HEK293 (cell line): ENCODE measurements around the gene EPOP.
A peak's percentile ranks its signal among the peaks of the same experiment; 100 is the strongest.

Experiments used
- CTCF ChIA-PET: fragments of 350-600 bp; formaldehyde crosslinking; extraction: SDS; loops from one replicate; lab custom pipeline; 2021; ENCODE audit warnings: antibody characterized with exemption; lab: Yijun Ruan, JAX
- POLR2A ChIA-PET: fragments of 300-600 bp; formaldehyde crosslinking; extraction: SDS; loops from one replicate; lab custom pipeline; 2020; ENCODE audit warnings: antibody characterized with exemption, inconsistent platforms; lab: Yijun Ruan, JAX
- H3K27ac ChIP-seq: fragments of 200-500 bp; sonication (Bioruptor generic); 2 replicates; pipeline ENCODE4 v1.5.1; 2014; ENCODE audit warnings: low read depth, low read length, control low read depth, inconsistent platforms; ENCODE audit errors: extremely low read depth
- H3K36me3 ChIP-seq, 2 experiments: fragments of 200-500 bp in 1 of 2; sonication (Bioruptor generic) in 1 of 2; 1 replicate in 1 of 2; 2 replicates in 1 of 2; pipeline ENCODE4 v1.5.1; 2014 to 2017; ENCODE audit warnings: inconsistent platforms in 2 of 2, low read length in 2 of 2; ENCODE audit not compliant: control insufficient read depth in 2 of 2, insufficient read depth in 1 of 2
- H3K4me1 ChIP-seq: fragments of 200-500 bp; sonication (Bioruptor generic); 2 replicates; pipeline ENCODE4 v1.5.1; 2014; ENCODE audit warnings: mild to moderate bottlenecking, low read length, inconsistent platforms; ENCODE audit not compliant: control insufficient read depth, insufficient read depth
- H3K4me3 ChIP-seq: 2 replicates; pipeline ENCODE4 v1.5.1; 2011; ENCODE audit warnings: low read depth, mild to moderate bottlenecking, control low read depth, low read length, moderate library complexity
- H3K9me3 ChIP-seq: fragments of 200-500 bp; sonication (Bioruptor generic); 2 replicates; pipeline ENCODE4 v1.5.1; 2014; ENCODE audit warnings: low read depth, low read length, inconsistent platforms; ENCODE audit not compliant: control insufficient read depth, insufficient read depth
- BCL11A ChIP-seq: fragments of 450-650 bp; formaldehyde crosslinking; IDR thresholded peaks from 2 replicates; pipeline ENCODE4 v1.5.1; 2016; ENCODE audit warnings: low read depth, missing biosample characterization, missing genetic modification characterization
- EGR2 ChIP-seq: fragments of 450-650 bp; formaldehyde crosslinking; IDR thresholded peaks from 2 replicates; pipeline ENCODE4 v1.5.1; 2016; ENCODE audit warnings: low read depth, missing biosample characterization, missing genetic modification characterization
- GLIS1 ChIP-seq: fragments of 450-650 bp; formaldehyde crosslinking; IDR thresholded peaks from 2 replicates; pipeline ENCODE4 v1.5.1; 2016; ENCODE audit warnings: missing biosample characterization, missing genetic modification characterization
- HOXD13 ChIP-seq: sonication (generic); formaldehyde crosslinking; IDR thresholded peaks from 2 replicates; pipeline ENCODE4 v1.8.0; 2022; ENCODE audit warnings: missing genetic modification reagents, borderline replicate concordance
- ZFHX2 ChIP-seq: fragments of 450-650 bp; formaldehyde crosslinking; conservative IDR thresholded peaks from 2 replicates; pipeline ENCODE4 v1.5.1; 2016; ENCODE audit warnings: missing biosample characterization, missing genetic modification characterization
- ZNF133 ChIP-seq: fragments of 450-650 bp; formaldehyde crosslinking; IDR thresholded peaks from 2 replicates; pipeline ENCODE4 v1.5.1; 2016; ENCODE audit warnings: missing biosample characterization, missing genetic modification characterization
- ZNF140 ChIP-seq: fragments of 450-650 bp; formaldehyde crosslinking; IDR thresholded peaks from 2 replicates; pipeline ENCODE4 v1.5.1; 2016; ENCODE audit warnings: missing biosample characterization, missing genetic modification characterization
- ZNF214 ChIP-seq: fragments of 450-650 bp; formaldehyde crosslinking; IDR thresholded peaks from 2 replicates; pipeline ENCODE4 v1.5.1; 2017; ENCODE audit warnings: missing biosample characterization, mild to moderate bottlenecking, missing genetic modification characterization, borderline replicate concordance
- ZNF341 ChIP-seq: fragments of 450-650 bp; formaldehyde crosslinking; IDR thresholded peaks from 2 replicates; pipeline ENCODE4; 2016; ENCODE audit warnings: low read depth, missing biosample characterization, missing genetic modification characterization
- ZNF610 ChIP-seq: fragments of 450-650 bp; formaldehyde crosslinking; IDR thresholded peaks from 2 replicates; pipeline ENCODE4 v1.5.1; 2016; ENCODE audit warnings: missing biosample characterization, missing genetic modification characterization, borderline replicate concordance
- ZNF660 ChIP-seq: fragments of 450-650 bp; IDR thresholded peaks from 2 replicates; pipeline ENCODE4 v1.5.1; 2018; ENCODE audit warnings: missing biosample characterization, mild to moderate bottlenecking, missing genetic modification characterization
- ZNF785 ChIP-seq: fragments of 450-650 bp; formaldehyde crosslinking; IDR thresholded peaks from 2 replicates; pipeline ENCODE4 v1.5.1; 2016; ENCODE audit warnings: missing biosample characterization, missing genetic modification characterization
- ZSCAN23 ChIP-seq: fragments of 450-650 bp; formaldehyde crosslinking; IDR thresholded peaks from 2 replicates; pipeline ENCODE4 v1.5.1; 2016; ENCODE audit warnings: missing biosample characterization, missing genetic modification characterization
- TF ChIP-seq, protein P1 (sequence below): fragments of 450-650 bp; formaldehyde crosslinking; IDR thresholded peaks from 2 replicates; pipeline ENCODE4 v1.5.1; 2016; ENCODE audit warnings: missing biosample characterization, missing genetic modification characterization
- TF ChIP-seq, protein P2 (sequence below): fragments of 450-650 bp; formaldehyde crosslinking; IDR thresholded peaks from 2 replicates; pipeline ENCODE4 v1.5.1; 2016; ENCODE audit warnings: missing biosample characterization, missing genetic modification characterization, borderline replicate concordance
- TF ChIP-seq, protein P3 (sequence below): fragments of 450-650 bp; formaldehyde crosslinking; IDR thresholded peaks from 2 replicates; pipeline ENCODE4 v1.5.1; 2016; ENCODE audit warnings: missing biosample characterization, missing genetic modification characterization

The EPOP gene

DNA sequence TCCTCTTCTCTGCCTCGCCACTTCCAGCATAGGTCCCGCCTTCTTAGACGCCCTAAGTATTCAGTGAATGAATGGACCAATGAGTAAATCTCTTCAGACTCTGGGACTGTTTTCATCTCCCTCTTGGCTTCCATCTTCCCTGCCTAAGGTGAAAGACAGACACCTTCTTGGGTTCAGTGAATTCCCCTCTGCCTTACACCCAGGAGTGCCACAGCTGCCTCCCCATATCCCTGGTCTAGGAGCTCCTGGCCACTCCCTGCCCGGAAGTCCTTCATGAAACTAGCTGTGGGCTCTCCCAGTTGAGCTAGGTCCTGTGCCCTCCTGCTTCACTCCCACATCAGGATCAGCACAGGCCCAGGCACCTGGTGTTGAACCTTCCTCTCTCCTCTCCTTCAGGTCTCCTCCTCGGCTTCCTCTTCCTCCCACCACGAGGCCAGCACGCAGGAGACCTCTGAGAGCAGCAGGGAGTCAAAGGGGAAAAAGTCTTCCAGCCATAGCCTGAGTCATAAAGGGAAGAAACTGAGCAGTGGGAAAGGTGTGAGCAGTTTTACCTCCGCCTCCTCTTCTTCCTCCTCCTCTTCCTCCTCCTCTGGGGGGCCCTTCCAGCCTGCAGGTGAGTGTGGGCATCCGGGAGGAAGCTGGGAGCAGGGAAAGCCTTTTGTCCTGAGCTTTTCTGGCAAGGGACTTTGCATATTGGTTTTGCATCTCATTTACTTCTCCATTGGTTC lies 40.6 kb upstream of the EPOP start (continued):
- TF ChIP-seq, protein P1, sequence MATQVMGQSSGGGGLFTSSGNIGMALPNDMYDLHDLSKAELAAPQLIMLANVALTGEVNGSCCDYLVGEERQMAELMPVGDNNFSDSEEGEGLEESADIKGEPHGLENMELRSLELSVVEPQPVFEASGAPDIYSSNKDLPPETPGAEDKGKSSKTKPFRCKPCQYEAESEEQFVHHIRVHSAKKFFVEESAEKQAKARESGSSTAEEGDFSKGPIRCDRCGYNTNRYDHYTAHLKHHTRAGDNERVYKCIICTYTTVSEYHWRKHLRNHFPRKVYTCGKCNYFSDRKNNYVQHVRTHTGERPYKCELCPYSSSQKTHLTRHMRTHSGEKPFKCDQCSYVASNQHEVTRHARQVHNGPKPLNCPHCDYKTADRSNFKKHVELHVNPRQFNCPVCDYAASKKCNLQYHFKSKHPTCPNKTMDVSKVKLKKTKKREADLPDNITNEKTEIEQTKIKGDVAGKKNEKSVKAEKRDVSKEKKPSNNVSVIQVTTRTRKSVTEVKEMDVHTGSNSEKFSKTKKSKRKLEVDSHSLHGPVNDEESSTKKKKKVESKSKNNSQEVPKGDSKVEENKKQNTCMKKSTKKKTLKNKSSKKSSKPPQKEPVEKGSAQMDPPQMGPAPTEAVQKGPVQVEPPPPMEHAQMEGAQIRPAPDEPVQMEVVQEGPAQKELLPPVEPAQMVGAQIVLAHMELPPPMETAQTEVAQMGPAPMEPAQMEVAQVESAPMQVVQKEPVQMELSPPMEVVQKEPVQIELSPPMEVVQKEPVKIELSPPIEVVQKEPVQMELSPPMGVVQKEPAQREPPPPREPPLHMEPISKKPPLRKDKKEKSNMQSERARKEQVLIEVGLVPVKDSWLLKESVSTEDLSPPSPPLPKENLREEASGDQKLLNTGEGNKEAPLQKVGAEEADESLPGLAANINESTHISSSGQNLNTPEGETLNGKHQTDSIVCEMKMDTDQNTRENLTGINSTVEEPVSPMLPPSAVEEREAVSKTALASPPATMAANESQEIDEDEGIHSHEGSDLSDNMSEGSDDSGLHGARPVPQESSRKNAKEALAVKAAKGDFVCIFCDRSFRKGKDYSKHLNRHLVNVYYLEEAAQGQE: no peak
- TF ChIP-seq, protein P2, sequence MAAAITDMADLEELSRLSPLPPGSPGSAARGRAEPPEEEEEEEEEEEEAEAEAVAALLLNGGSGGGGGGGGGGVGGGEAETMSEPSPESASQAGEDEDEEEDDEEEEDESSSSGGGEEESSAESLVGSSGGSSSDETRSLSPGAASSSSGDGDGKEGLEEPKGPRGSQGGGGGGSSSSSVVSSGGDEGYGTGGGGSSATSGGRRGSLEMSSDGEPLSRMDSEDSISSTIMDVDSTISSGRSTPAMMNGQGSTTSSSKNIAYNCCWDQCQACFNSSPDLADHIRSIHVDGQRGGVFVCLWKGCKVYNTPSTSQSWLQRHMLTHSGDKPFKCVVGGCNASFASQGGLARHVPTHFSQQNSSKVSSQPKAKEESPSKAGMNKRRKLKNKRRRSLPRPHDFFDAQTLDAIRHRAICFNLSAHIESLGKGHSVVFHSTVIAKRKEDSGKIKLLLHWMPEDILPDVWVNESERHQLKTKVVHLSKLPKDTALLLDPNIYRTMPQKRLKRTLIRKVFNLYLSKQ: no peak
- TF ChIP-seq ZNF133 (tag by site-specific recombination): no peak
- TF ChIP-seq ZNF140: no peak
- no peak for TF ChIP-seq HOXD13 (CRISPR knock-in tag)

DNA sequence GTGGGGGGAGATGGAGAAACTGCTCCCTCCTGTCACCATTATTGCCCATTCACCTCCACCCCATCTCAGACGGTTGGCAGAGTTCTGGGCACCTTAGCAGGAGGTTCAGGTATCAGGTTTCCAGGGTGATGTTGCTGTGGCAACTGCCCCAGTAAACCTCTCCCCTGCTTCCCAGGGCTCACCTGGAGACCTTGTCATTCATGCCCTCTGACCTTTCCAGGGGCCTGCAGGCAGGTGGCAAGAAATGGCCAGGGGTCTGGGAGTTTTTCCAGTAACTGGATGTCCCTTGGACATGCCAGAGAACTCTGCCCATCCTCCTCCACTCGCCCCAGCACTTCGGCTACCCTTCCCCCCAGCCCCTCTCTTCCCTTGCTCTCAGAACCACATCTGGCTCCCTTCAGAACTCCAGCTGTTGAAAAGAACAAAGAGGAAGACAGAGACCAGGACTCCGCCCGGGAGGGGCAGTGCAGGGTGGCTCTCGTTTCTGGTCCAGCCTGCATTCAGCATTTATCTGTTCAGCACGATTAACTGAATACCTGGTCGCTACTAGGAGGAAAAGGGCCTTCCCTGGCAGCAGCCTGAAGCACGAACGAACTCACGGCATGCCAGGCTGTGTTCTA lies 38.8 kb upstream of the EPOP start:
- no peaks in the 10 kb centered on the region for H3K4me1 ChIP-seq
- POLR2A ChIA-PET: interaction anchor here (0.6 kb wide), 1 partner anchor 18 kb away, joined by 3 read pairs; no protein-coding TSS in a partner anchor

DNA sequence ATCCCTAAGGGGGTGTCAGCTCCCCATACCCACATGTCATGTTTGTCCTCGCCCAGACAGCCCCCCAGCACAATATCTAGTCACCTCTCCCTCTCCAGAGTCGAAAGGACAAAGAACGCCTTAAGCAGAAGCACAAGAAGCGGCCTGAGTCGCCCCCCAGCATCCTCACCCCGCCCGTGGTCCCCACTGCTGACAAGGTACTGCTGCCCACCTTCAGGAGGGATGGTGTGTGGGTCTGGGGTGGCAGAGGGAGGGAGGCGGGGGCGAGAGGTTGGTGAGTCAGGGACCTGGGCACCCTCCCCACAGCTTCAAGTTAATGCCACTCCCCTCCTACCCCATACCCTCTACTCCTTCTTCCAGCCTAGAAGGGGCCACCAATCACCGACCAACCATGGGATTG lies 37.8 kb upstream of the EPOP start:
- no peaks in the 10 kb centered on the region for H3K4me1 ChIP-seq
- no peak overlapping the region for H3K4me3 ChIP-seq
- ChIA-PET CTCF (interaction anchor here (0.6 to 1.2 kb wide), 2 partner anchors 22 to 289 kb away, joined by 3 to 4 read pairs; no protein-coding TSS in a partner anchor), POLR2A (no interaction called here)
- H3K9me3 ChIP-seq: no peaks in the 10 kb centered on the region
- H3K27ac ChIP-seq: no peak overlapping the region
- H3K36me3 ChIP-seq: peaks cover 10 to 97% of the 10 kb centered on the region in 2 experiments; a peak in 2 of 3 replicates
- TF ChIP-seq ZNF660 (tag by site-specific recombination): no peak
- peak; percentile 25; the same call in 1 of the 2 replicates for TF ChIP-seq ZFHX2 (tag by site-specific recombination)
- TF ChIP-seq EGR2: peak; percentile 51

More for the DNA sequence above, 38.8 kb upstream of the EPOP start:
- no peak for TF ChIP-seq BCL11A (tag by site-specific recombination)
- TF ChIP-seq GLIS1: peak; percentile 14; the same call in 1 of the 2 replicates
- TF ChIP-seq ZSCAN23: no peak
- CTCF ChIA-PET: interaction anchor here (0.5 to 1.5 kb wide), 4 partner anchors 16 to 50 kb away, joined by 3 to 4 read pairs (median 3); no protein-coding TSS in a partner anchor
- H3K27ac ChIP-seq: no peak overlapping the region
- H3K9me3 ChIP-seq: no peaks in the 10 kb centered on the region
- H3K4me3 ChIP-seq: no peak overlapping the region
- peaks cover 6 to 92% of the 10 kb centered on the region in 2 experiments; a peak in 2 of 3 replicates for H3K36me3 ChIP-seq

DNA sequence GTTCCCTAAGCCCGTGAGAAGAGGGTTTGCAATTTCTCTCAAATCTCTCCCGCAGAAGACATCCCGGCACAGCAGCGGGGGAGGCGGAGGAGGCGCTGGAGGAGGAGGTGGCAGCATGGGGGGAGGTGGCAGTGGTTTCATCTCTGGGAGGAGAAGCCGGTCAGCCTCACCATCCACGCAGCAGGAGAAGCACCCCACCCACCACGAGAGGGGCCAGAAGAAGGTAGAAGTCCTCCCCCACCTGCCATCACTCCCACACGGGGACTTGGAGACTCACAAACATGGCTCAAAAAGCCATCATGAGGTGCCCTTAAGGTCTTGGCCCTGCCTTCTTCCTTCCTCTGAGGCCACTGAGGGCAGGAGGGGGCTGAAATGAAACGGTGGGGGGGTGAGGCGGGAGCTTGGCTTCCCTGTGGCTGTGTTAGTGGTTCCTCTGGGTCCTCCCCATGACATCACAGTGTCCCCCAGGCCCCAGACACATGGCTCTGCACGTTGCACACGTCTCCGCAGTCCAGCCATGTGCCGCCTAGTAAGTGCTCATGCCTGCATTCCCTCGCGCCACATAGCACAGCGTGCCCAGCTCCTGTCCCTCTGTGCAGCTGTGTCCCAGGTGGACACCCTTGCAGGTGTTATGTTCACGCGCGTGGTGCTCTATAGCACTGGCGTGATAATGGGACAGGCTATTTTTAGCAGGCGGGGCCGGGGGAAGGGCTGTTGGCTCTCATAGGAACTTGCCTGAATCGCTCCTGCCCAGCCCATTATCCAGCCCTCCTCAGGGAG lies 37.2 kb upstream of the EPOP start:
- Histone ChIP-seq H3K4me1 (no peaks in the 10 kb centered on the region; the same call in 1 of the 2 replicates), H3K27ac (no peak overlapping the region), H3K4me3 (no peak overlapping the region), H3K9me3 (no peaks in the 10 kb centered on the region), H3K36me3 (peaks cover 7 to 95% of the 10 kb centered on the region in 2 experiments; a peak in 2 of 3 replicates)
- ChIA-PET POLR2A (no interaction called here), CTCF (interaction anchor here (0.6 kb wide), 1 partner anchor 289 kb away, joined by 4 read pairs; no protein-coding TSS in a partner anchor)
- TF ChIP-seq ZNF610 (tag by site-specific recombination) (no peak), ZFHX2 (tag by site-specific recombination) (peak; percentile 70), ZNF660 (tag by site-specific recombination) (no peak), ZNF785 (tag by site-specific recombination) (no peak), ZNF341 (tag by site-specific recombination) (no peak), ZNF214 (no peak), EGR2 (peak; percentile 81)
- TF ChIP-seq, protein P3, sequence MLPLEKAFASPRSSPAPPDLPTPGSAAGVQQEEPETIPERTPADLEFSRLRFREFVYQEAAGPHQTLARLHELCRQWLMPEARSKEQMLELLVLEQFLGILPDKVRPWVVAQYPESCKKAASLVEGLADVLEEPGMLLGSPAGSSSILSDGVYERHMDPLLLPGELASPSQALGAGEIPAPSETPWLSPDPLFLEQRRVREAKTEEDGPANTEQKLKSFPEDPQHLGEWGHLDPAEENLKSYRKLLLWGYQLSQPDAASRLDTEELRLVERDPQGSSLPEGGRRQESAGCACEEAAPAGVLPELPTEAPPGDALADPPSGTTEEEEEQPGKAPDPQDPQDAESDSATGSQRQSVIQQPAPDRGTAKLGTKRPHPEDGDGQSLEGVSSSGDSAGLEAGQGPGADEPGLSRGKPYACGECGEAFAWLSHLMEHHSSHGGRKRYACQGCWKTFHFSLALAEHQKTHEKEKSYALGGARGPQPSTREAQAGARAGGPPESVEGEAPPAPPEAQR (tag by site-specific recombination): no peak
